GM18520 (cell line): Measurements from ENCODE around the gene GUCD1.
"Not testable (repeated sequence)": the region's sequence is repeated elsewhere in the genome, so short reads cannot be mapped to it uniquely, and the experiment has no call there.

Experiments
- ATAC-seq: cut with Tn5 transposase; IDR thresholded peaks from one replicate; pipeline ENCODE4 v1.9.1; 2021; ENCODE audit not compliant: unreplicated experiment

The GUCD1 gene

DNA sequence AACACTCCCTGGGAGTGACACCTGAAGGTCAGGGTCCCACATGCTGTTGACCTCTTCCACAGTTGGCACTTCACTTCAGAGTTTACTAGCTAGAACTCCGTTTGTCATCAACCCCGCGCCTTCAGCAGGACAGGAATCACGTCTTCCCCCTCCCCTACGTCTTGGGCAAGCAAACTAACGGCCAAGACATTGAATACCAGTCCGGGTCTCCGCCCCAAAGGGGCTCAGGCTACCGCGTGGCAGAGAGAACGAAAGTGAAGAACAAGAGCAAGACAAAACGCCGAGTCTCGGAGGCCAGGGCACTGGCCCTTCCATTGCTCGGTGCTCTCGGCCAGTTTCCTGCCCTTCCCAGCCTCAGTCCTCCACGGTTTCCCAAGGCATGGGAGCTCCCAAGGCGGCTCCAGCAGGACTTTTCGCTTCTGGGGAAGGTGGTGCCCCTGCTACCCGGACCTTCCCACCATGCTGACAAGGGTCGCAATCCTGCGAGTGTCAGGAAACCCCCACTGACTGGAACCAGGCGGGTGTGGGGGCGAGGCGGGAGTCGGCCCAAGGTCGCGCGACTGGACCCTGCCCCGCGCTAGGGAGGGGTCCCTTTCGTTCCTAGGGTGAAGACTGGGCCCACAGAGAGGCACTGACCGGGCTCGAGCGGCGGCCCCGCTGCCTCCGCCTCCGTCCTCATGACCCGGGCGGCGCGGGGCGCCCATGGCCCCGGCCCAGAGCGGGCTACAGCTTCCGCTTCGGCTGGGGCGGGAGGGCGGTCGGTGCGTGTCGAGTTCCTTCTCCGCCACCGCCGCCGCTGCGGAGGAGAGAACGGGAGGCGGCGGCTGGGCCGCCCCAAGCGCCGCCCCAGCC lies at the start of gene GUCD1:
Gene GUCD1, minus strand, starts transcription at position 826 of the 852 bp plus-strand sequence. Its CDS starts 147 bp downstream, at position 679.
- ATAC-seq, result no peak

DNA sequence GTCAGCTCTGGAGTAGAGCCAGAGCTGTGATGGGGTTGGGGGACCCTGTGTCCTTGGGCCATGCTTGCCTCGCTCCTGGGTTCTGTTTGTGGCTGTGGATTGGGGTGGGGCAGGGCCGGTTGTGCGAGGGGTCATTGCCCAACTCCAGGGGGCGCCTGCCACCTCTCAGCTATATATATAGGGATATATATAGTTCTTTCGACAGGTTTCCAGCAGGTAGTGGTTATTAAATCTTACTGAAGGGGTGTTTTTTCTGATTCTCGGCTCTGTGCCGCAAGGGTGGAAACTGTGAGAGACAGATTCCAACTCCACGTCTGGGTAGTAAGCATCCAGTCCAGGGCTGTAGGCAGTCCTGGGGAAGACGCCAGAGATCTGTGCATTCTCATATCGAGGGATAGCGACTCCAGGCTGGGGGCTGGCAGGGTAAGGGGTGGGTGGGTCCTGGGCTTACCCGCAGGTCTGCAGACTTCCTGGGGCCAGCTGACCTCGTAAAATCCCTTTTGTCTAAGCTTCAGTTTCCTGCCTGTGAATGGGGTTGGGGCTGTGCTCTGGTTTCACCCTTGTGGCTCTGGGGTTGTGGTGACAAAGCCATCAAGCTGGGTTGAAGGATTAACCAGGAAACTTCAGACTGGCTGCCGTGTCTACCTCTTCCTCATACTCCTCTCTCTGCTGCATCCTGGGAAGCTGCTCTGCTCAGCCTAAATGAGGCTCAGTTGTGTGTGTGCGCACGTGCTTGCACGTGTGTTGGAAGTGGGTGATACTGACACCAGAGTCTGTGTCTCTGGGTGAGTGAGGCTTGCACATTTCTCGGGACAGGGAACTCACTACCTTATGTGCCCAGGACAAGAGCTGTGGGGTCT lies 49.1 kb upstream of the GUCD1 start:
- ATAC-seq, result not testable (repeated sequence)

DNA sequence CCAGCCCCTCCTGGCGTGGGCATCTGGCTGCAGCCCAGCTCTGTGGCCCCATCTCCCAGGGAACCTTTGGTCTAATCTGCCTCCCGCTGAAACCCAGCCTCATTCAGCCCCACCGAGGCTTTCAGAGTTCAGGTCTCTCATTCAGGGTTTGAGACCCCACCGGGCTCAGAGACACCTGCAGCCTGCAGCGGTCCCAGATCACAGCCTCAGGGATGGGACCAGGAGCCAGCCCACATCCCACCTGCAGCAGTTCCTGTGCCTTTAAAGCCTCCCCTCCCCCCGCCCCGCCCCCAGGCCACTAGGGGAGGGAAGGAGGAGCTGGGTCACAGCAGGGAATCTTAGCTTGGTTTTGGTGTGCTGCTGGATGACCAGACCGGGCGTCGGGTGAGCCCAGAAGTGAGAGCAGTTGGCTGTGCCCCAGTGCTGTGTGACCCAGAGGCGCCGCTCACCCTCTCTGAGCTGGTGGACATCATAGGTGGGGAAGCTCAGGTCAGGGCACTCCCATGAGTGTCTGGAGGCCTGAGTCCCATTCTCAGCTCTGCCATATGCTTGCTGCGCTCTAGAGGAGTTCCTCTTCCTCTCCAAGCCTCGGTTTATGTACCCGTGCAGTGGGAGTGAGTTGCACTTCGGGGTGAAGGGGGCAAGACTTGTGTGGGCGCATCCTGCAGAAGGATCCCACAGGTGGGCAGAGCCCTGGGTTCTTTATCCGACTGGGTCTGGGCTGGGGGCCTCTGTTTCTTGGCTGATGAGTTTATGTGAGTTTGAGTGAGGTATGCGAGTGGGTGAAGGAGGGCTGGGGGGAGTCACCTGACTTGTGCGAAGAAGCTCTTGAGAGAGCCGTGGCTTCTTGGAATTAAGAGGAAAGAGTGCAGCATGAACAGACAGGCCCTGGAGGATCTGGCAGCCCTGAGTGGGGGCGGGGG lies 48.2 kb upstream of the GUCD1 start, which contains the start of gene GGT1:
Gene GGT1, plus strand, starts transcription at position 347 of the 923 bp plus-strand sequence. CDS start 7,889 bp downstream, outside the sequence.
- not testable (repeated sequence) for ATAC-seq

DNA sequence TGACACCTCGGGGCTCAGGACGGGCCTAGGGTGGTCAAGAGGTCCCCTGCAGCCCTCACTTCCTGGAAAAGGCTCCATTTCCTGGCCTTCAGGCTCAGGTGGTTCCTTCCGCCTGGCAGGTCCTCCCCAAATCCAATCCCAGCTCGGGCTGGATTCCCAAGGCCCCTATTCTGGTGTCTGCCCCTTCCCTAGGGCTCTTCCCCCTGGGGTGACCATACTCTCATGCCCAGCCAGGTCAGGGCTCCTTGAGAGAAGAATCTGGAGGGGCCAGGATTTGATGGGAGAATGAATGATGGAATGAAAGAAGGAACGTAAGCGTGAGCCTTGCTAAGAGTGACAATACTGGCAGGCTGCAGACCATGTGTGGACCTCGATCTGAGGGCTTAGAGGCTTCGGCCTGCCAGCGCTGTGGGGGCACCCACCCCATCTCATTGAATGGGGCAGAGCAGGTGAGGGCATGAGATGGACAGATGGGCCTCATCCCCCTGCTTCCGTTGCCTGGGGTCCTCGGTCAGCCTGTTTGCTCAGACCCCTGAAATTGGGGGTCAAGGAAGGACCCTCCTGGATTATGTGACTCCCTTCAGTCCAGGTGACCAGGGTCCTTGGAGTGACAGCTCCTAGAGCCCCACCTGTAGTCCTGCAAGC lies 47.3 kb upstream of the GUCD1 start:
- not testable (repeated sequence) for ATAC-seq

DNA sequence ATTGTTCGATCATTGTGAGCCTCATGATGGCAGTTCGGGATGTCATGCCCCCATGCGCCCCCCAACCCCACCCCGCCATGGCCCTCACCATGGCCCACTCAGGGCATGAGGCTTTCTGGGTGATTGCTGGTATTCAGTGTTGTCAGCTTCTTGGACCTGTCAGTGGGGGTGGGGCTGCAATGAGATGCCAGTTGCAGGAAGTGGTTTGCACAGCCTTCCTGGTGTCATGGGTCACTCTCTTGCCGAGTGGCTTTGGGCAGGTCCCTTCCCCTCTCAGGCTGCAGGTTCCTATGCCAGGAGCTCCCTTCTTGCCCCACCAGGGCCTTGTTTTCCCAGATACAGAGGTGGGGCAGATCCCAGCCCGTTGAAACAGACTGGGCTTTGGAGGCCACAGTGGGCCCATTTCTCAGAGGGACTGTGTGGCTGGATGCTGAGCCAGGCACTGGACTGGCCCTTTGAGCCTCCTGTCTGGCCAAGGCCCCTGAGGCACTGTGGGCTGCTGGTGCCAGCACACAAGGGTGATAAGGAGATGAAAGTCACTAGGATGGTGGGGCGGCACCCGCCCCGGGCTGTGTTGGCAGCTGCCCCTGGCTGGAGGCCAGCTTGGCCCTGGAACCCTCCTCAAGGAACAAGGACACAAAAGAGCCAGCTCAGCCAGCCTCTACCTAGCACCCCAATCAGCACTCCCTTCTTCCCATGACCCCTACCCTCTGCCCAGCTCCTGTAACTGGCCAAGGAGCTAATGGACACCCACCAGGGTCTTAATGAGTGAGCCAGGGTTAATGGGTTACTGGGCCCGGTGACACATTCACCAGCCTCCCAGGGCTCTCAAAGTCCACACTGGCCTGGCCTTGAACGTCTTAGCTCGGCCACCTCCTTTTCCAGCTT lies 46.5 kb upstream of the GUCD1 start:
- ATAC-seq, result no peak

DNA sequence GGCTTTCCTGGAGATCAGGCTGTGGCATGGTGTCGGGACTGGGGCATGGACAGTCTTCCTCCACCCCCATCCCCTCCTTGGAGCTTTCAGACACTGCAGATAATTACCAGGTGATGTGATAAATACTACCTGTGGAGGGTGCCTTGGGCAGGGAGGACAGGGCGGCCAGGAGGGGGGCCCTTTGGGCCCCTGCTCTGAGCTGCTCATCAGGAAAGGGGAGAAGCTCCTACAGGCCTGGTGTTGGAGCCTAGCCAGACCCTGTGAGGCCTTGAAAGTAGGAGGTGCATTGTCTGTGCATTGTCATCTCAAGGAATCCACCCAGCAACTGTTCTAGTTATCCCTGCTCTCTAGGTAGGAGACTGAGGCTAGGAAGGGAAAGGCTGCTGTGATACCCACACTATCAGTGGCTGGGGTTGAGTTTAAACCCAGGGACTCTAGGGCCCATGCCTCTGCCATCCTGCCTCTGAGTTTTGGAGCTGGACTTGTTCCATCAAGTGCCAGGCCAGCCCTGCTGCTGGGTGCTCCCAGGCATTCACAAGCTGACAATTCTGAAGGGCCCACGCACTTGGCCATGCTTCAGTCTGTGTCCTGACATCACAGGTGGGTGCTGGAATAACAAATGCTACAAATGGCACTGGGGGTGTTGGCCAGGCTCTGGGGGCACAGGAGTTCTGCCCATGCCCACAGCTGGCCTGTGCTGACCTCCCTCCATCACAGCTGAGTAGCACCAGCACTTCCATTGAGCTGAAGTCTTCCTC lies 45.2 kb upstream of the GUCD1 start:
- ATAC-seq, result not testable (repeated sequence)

DNA sequence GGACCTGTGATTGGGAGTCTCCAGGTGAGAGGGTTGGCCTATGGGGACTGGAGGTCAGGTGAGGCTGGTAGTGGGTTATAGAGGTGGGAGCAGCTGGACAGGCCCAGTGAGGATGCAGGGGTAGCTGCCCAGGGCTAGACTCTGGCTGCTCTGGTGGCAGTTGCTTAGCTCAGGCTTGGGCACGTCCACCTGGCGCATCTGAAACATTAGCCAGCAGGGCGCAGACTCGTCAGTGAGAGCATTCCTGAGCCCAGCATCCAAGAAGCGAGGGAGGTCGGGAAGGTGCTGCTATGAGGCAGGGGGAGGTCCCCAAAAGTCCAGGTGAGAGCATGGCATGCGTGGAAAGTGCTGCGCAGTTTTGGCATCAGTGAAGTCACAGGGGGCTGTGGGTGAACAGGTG lies 44.6 kb upstream of the GUCD1 start:
- no peak for ATAC-seq

GRCh38 chr22:24597076-24597475 lies 42.1 kb upstream of the GUCD1 start:
- ATAC-seq, result not testable (repeated sequence)

DNA sequence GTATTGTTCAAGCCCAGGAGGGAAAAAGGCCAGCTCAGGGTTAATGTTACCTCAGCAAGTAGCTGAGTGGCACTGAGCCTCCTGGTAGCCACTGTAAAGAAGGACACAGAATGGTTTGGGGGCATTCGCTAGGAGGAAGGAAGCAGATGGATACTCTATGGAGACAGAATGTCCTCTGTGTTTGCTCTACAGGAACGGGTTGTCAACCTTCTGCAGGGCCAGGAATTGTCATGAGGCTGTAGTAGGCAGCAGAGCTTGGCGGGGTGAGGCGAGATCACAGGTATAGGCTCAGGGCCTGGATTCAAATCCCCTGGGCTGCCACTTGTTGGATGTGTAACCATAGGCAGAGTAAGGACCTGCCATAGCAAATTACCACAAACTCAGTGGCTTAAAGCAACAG lies 40.9 kb upstream of the GUCD1 start:
- no peak for ATAC-seq

GRCh38 chr22:24595228-24595627 lies 40.3 kb upstream of the GUCD1 start:
- ATAC-seq, result no peak

DNA sequence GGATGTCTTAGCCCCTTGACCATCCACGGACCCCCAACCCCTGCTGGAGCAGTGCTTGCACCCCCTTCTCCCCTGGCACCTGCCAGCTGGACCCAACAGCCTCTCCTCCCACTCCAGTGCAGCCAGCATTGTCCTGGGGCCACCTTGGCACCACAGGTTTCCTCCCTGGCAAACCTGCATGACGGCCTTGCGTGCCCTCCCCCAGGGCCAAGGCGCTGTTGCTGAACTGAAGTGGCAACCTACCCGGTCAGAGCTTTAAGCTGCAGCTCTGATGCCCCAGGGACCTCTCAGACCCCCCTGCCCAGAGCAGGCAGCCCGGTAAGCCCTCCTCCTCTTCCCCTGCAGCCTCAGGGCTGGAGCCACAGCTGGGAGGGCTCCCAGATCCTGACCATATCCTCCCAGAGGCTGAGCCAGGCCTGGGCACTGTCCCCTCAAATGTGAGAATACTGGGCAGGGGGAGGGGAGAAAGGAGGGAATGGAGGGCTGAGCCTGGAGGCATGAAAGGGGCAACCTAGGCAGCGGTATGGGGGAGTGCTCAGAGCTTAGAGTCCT lies 39.7 kb upstream of the GUCD1 start:
- ATAC-seq, result no peak

DNA sequence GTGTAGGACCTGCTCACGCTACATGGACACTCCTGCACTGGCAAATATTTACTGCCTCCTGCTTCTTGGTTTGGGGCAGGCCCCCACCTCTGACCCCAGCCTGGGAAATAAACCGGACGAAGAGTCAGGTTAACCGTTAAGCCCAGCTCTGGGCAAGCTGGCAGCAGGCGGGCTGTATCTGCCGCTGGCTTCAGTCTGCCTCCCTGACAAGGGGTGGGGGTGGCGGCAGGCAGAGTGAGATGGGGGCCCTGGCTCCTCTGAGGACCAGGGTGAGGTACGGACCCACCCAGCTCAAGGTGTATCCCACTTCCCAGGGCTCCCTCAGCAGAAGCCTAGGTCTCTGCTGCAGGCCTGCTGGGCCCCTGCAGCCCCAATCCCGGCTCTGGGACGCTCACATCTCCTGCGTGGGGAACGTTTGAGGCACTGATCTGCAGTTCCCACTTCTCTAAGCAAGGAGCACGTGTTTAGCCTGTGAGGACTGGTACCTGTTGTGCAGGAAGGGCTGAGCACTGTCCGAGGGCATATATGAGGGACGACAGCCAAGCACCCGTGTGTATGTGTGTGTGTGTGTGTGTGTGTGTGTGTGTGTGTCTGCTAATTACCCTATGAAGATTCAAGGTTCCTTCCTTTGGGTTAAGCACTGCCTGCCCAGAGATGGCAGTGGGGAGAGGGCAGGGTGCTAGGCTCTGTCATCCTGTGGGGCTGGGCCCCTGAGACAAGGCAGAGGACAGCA lies 39.1 kb upstream of the GUCD1 start:
- ATAC-seq, result no peak

GRCh38 chr22:24593559-24593835 lies 38.6 kb upstream of the GUCD1 start:
- not testable (repeated sequence) for ATAC-seq

DNA sequence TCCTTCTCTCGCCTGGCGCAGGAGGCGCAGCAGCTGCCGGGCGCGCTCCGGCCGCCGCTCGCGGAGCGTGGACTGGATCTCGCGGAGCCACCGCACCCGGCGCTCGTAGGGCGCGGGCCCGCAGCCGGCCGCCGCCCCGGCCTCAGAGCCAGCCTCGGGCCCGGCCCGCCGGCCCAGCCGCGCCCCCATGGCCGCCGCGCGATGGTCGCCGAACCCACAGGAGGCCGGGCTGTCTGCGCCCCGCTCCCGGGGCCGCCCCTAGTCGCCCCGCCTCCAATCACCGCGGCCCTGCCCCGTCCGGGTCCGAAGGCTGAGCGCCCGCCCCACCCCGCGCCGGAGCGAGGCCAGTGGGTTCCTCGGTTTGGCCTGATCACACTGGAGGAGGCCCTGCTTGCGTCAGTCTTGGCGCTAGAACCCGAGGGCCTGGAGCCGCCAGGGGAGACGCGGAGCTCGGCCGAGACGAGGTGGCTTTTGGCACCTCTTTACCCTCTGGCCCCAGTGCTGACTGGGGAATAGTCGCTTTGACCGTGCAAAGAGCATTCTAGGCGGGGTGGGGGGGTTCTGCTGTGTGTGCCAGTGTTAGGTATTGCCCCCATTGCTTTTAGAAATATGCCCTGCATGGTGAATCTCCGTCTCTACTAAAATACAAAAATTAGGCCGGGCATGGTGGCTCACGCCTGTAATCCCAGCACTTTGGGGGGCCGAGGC lies 38.1 kb upstream of the GUCD1 start, which contains the start of gene LRRC75B:
Gene LRRC75B, minus strand, starts transcription at position 223 of the 708 bp plus-strand sequence. Its CDS starts 34 bp downstream, at position 189.
- peak; percentile 61 for ATAC-seq

- no peak for ATAC-seq
Observed at GRCh38 chr22:24592058-24592850, 37.3 kb upstream of the GUCD1 start.

DNA sequence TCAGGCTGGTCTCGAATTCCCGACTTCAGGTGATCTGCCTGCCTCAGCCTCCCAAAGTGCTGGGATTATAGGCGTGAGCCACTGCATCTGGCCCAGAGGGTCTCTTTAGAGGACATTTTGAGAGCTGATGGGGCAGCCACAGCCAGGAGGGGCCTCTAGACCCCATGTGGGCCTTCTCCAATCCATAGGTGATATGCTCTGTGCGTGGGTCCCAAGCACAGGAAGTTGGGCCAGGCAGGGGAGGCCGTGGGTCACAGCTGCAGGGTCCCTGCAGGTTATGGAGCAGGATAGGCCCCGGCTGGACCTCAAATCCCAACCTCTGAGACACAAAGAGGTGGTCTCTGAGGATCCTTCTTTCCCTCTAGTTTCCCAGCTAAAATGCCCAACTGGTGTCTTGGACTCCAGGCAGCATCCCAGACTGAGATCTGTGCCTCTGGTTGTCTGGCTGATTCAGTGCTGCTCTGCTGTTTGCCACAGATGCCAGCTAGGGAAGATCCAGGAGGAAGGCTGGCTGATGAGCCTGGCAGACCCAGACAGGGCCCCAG lies 36.4 kb upstream of the GUCD1 start:
- ATAC-seq, result no peak
